HG03521 (cell line): ENCODE results near the gene PEX1.
"Not testable (repeated sequence)": the region's sequence is repeated elsewhere in the genome, so short reads cannot be mapped to it uniquely, and the experiment has no call there.

Experiments
- ATAC-seq: cut with Tn5 transposase; IDR thresholded peaks from one replicate; pipeline ENCODE4 v1.9.1; 2021; ENCODE audit warnings: mild to moderate bottlenecking, moderate library complexity; ENCODE audit not compliant: unreplicated experiment

PEX1 gene

DNA sequence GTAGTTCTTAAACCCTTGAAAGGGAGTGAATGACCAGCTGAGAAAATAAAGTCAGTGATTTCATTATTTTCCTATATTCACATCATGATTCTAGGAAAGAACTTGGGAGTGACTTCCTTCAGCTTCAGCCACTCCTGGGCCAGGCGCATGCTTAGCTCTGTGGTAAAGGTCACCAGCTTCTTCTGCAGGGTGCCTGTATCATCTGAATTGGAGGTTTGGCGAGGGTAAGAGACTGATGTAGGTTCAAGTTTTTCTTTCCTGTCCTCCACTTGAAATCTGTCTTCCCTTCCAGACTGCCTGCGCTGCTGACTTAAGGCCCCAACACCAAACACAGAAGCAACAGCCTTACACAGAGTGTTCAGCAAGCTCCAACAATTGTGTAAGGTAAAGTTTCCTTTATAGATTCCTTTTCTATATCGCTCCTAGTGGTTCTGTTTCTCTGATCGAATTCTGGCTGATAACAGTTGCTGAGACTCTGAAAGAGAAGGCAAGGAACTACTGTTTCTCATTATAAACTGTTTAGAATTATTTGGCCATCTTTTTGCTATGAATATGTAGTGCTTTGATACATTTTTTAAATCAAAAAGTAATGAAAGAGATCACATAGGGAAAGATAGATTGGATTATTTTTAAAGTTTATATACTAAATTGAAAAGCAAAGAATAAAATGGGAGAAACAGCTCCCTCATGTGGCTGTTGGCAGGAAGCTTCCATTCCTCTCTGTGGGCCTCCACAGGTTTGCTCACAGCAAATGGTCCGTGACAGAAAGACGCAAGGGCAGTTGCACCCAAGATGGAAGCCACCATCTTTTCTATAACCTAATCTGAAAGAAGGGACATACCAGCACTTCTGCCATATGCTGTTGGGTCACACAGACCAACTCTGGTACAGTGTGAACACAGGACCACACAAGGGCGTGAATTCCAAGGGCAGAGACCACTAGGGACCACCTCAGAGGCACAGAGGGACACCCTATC is 67.0 kb downstream of the PEX1 start:
- peak; percentile 66 for ATAC-seq

DNA sequence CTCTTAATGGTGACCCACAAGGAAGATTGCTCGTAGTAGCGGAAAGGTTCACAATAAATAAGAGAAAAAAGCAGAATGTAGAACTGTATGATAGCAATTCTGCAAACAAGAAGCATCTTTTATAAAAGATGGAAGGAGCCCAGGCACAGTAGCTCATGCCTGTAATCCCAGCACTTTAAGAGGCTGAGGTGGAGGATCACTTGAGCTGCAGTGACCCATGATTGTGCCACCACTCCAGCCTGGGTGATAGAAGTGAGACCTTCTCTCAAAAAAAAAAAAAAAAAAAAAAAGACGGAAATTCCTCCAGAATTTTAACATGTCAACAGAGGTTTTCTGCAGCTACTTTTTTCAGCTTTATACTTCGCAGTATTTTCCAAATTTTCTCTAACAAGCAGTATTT is 67.8 kb downstream of the PEX1 start:
- no peak for ATAC-seq

DNA sequence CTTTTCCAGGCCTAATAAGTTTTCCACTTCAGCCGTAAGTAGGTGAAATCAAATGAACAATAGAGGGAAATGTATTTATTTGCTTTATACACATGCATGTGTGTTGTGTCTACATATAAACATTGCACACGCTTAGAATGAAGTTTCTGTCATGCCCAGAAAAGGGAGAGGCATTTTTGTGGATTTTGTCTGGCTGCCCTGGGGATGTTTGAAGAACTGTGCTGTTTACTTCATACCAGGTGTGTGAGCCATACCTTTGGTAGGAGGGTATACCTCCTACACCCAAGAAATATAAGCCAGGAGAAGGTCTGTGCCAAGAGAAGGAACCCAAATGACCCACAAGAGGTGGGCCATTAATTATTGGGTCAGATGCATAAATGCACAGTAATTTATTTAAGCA is 68.2 kb downstream of the PEX1 start:
- ATAC-seq = no peak

DNA sequence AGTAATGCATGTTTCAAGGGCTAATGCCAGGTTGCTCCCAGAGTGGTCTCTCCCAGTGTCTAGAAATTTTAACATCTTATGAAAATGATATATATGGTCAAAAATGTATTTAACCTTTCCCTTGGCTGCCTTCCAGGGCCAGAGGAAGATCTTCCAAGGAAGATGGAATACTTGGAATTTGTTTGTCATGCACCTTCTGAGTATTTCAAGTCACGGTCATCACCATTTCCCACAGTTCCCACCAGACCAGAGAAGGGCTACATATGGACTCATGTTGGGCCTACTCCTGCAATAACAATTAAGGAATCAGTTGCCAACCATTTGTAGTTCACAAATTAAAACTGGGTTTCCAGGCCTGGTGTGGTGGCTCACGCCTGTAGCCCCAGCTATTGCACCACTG is 72.1 kb downstream of the PEX1 start:
- ATAC-seq = no peak

DNA sequence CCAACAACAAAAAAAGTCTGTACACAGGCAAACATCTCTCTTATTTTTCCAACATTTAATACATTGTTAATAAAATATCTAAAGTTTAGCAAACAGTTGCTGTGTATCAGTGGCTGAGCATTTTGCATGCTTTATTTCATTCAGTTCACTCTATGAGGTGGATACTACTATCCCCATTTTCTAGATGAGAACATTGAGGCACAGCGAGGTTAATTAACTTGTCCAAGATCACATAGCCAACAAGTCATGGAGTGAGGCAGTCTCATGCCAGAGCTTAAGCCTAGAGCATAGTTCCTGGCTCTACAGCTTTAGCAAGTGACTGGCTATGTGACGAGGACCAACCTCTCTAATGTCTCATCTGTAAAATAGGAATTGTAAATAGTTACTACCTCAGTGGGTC is 76.7 kb downstream of the PEX1 start:
- ATAC-seq = no peak

DNA sequence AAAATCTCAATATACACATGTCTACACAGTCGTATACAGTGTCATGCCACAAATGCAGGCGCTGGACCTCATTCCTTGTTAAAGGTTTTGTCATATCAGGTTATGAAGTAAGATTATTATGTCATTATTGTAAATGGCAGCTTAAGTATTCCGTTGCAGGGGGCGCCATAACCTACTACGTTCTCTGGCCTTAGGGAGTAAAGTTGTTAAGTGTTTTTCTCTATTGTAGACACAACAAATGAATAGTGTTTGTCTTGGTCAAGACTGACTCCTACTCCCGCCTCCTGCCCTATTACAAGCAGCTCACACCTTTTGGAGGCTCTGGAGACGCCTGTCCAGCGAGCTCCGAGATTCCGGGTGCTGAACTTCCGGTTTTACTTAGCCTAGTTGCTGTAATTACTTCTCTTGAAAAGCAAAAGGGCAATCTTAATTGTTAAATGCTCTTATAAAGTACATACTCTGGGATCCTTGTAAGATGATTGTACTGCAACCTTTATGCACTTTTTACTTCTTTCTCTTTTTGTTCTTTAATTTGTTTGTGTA is 80.0 kb downstream of the PEX1 start:
- ATAC-seq = peak; percentile 31

DNA sequence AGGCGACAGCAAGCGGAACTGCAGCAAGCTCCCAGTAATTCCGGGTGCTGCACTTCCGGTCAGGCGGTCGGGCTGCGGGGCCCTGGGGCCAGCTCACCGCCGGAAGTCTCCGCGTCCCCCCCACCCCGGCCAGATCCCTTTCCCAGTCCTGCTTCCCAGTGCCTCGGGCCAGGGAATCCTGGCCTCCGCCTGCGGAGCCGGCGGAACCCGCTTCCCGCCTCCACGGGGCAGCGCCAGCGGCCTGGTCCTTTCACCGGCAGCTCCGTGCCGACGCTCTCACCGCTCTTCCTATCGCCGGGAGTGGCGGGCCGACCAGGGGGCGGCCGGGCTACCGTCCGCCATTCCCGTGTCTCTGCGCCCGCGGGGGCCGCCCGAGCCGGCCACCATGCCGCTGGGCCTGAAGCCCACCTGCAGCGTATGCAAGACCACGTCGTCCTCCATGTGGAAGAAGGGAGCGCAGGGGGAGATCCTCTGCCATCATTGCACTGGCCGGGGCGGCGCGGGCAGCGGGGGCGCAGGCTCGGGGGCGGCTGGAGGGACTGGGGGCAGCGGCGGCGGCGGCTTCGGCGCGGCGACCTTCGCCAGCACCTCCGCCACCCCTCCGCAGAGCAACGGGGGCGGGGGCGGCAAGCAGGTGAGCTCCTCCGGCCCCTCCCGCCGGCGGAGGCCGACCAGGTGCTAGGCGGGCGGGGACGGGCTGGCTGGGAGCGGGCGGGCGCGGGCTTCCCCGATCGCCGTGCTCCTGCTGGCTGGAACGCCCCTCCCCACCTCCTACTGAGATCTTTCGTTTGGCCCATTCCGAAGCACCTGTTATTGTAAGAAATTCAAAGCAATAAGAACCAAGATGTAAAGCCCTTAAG is 80.7 kb downstream of the PEX1 start, which contains the start of gene GATAD1:
GATAD1 (plus strand) TSS at position 138 of the 860 bp plus-strand sequence; CDS start at position 386, 248 bp downstream.
- ATAC-seq = peak; percentile 90

DNA sequence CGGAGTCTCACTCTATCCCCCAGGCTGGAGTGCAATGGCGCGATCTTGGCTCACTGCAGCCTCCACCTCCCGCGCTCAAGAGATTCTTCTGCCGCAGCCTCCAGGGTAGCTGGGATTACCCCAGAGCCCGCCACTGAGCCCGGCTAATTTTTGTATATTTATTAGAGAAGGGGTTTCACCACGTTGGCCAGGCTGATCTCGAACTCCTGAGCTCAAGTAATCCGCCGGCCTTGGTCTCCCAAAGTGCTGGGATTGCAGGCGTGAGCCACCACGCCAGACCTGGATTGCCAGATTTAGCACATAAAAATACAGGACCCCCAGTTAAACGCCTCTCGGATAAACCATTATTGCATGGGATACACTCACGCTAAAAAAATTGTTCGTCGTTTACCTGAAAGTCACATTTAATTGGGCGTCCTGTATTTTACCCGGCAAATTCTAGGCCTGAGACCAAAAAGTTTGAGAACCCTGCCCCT is 81.4 kb downstream of the PEX1 start:
- ATAC-seq = no peak

DNA sequence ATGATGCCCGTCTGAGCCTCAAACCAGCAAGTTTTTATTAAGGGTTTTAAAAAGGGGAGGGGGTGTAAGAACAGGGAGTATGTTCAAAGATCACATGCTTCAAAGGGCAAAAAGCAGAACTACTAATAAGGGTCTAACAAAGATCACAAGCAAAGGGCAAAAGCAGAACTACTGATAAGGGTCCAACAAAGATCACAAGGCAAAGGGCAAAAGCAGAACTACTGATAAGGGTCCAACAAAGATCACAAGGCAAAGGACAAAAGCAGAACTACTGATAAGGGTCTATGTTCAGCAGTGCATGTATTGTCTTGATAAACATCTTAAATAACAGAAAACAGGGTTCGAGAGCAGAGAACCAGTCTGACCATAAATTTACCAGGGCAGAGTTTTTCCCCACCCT is 85.6 kb downstream of the PEX1 start:
- not testable (repeated sequence) for ATAC-seq

DNA sequence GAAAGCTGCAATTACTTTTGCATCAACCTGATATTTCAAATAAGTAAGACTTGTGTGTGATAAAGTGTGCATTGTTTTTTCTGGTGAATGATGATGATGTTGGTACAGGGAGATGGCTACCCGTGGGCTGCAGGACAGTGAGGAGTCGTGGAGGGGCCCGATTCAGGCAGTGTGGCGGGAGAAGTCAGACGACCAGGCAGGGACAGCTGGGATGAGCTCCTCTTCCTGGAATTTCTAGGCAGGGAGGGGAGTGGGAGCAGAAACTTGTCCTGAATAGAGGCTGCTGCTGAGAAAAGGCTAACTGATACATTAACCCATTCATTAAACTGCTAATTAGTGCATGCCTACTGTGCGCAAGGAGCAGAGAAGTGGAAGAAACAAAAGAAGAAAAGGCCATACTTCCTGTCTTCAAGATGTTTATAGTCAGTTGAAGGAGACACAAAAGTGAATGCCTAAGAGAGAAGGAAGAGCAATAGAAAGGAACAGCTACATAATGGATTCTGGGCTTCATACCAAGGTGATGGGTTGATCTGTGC is 90.3 kb downstream of the PEX1 start:
- no peak for ATAC-seq
